KMS-11 (cell line): Measurements from ENCODE around the gene RANBP3.

ENCODE experiments used
- H2AFZ ChIP-seq: fragments of 200-600 bp; sonication (generic); 2 replicates; pipeline ENCODE4 v1.6.1; 2016; ENCODE audit warnings: antibody characterized with exemption, mixed run types, low read depth
- H3K27ac ChIP-seq: fragments of 200-600 bp; sonication (generic); 2 replicates; pipeline ENCODE4 v1.6.1; 2016; ENCODE audit warnings: mild to moderate bottlenecking, mixed run types
- H3K27me3 ChIP-seq: fragments of 200-600 bp; sonication (generic); 2 replicates; pipeline ENCODE4 v1.6.1; 2017; ENCODE audit warnings: mild to moderate bottlenecking, low read depth, mixed run types, moderate library complexity; ENCODE audit not compliant: insufficient read depth
- H3K36me3 ChIP-seq: fragments of 200-600 bp; sonication (generic); 2 replicates; pipeline ENCODE4 v1.6.1; 2017; ENCODE audit warnings: mild to moderate bottlenecking, mixed run types; ENCODE audit not compliant: insufficient read depth
- H3K4me1 ChIP-seq: fragments of 200-600 bp; sonication (generic); 2 replicates; pipeline ENCODE4 v1.6.1; 2016; ENCODE audit warnings: mild to moderate bottlenecking, low read depth, mixed run types; ENCODE audit not compliant: poor library complexity, severe bottlenecking
- H3K4me2 ChIP-seq: fragments of 200-600 bp; sonication (generic); 2 replicates; pipeline ENCODE4 v1.7.0; 2016; ENCODE audit warnings: mild to moderate bottlenecking, mixed run types
- H3K4me3 ChIP-seq: fragments of 200-600 bp; sonication (generic); IDR thresholded peaks from 2 replicates; pipeline ENCODE4 v1.6.1; 2017; ENCODE audit warnings: low read depth, low read length, mixed read lengths; ENCODE audit not compliant: insufficient read depth
- H3K79me2 ChIP-seq: fragments of 200-600 bp; sonication (generic); 2 replicates; pipeline ENCODE4 v1.6.1; 2016; ENCODE audit warnings: low read depth, mixed run types; ENCODE audit not compliant: insufficient read depth
- H3K9ac ChIP-seq: fragments of 200-600 bp; sonication (generic); 2 replicates; pipeline ENCODE4 v1.6.1; 2016; ENCODE audit warnings: mild to moderate bottlenecking, mixed run types
- H4K20me1 ChIP-seq: fragments of 200-600 bp; sonication (generic); 2 replicates; pipeline ENCODE4 v1.6.1; 2016; ENCODE audit warnings: mild to moderate bottlenecking, mixed run types; ENCODE audit not compliant: insufficient read depth
- CTCF ChIP-seq: fragments of 200-600 bp; sonication (generic); conservative IDR thresholded peaks from 2 replicates; pipeline ENCODE4 v1.6.1; 2017; ENCODE audit warnings: low read depth, mild to moderate bottlenecking, antibody characterized with exemption, low read length, moderate library complexity, mixed read lengths

RANBP3 gene

GRCh38 chr19:5893296-5893903 lies 84.5 kb downstream of the RANBP3 start:
- no peaks in the 10 kb centered on the region for H4K20me1 ChIP-seq
- H3K4me2 ChIP-seq: no peak overlapping the region
- no peaks in the 10 kb centered on the region for H3K36me3 ChIP-seq
- H3K27me3 ChIP-seq: peaks cover 3% of the 10 kb centered on the region; the same call in 1 of the 2 replicates
- no peak for TF ChIP-seq CTCF
- peaks cover 5% of the 10 kb centered on the region; the same call in 1 of the 2 replicates for H3K79me2 ChIP-seq
- no peak overlapping the region for H3K27ac ChIP-seq
- H3K4me1 ChIP-seq: no peaks in the 10 kb centered on the region
- no peak overlapping the region for H3K9ac ChIP-seq
- no peak overlapping the region for H3K4me3 ChIP-seq
- H2AFZ ChIP-seq: no peak overlapping the region

DNA sequence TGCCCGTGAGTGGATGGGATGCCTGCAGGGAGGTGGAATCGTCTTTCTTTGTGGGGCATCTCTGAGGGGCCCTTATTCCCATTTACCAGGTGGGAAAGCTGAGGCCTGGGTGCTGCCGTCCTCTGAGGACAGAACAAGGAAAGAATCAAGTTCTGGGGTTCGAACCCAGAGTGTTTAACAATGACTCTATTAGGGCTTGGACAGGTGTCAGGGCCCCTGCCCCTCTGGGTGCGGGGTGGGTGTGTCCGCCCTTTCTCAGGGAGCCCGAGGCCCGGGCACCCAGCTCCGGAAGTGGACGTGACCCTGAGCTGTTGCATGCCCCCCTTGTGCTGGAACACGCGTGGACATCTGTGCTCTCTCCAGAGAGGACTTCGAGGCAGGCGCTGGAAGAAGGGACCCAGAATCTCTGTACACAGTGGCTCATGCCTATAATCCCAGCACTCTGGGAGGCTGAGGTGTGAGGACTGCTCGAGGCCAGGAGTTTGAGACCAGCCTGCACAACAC lies 85.1 kb downstream of the RANBP3 start:
- Histone ChIP-seq H3K79me2 (no peaks in the 10 kb centered on the region), H2AFZ (no peak overlapping the region), H3K4me1 (no peaks in the 10 kb centered on the region), H3K4me3 (no peak overlapping the region), H3K27ac (no peak overlapping the region), H3K9ac (no peak overlapping the region), H3K4me2 (no peak overlapping the region), H3K36me3 (no peaks in the 10 kb centered on the region), H4K20me1 (no peaks in the 10 kb centered on the region), H3K27me3 (peaks cover 6% of the 10 kb centered on the region; the same call in 1 of the 2 replicates)
- no peak; the same call in 1 of the 2 replicates for TF ChIP-seq CTCF

DNA sequence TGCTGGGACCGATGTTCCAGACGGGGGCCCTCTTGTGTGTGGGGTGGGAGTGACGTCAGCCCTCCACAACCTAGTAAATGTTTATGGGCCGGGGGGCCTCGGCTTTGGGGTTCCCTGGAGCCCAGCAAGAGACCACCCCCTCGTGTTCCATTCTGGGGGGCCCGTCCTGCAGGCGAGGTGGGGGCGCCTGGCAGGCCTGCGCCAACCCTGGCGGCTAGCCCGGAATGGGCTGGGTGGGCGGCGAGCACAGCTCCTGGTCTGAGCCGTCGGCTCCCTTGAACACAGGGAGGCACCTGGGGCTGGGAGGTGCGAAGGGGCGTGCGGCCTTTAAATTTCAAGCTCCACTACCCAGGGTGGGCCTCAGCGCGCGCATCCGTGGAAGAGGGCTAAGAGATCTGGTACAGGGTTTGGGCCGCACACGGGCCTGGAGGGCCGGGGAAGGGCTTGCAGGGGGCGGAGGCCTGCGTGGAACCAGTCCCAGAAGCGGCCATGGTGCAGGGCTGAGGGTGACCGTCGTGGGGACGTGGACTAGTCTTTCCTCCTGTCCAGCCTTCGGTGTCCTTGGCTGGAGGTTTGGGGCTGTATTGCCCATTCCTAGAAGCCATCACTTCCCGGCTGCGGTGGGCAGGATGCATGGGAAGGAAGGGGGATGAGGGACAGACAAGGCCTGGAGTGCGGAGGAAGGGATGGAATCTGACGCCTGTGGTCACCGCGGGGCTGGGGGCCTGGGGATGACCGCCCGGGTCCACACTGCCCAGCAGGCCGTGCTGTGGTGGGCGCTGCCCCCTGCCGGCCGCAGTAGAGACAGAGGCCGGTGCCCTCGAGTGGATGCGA lies 85.8 kb downstream of the RANBP3 start:
- Histone ChIP-seq H3K9ac (no peak overlapping the region), H3K4me2 (no peak overlapping the region), H3K27me3 (peaks cover 8% of the 10 kb centered on the region; the same call in 1 of the 2 replicates), H3K79me2 (no peaks in the 10 kb centered on the region), H2AFZ (no peak overlapping the region), H3K4me1 (no peaks in the 10 kb centered on the region), H4K20me1 (no peaks in the 10 kb centered on the region), H3K36me3 (no peaks in the 10 kb centered on the region), H3K4me3 (no peak overlapping the region), H3K27ac (no peak overlapping the region)
- TF ChIP-seq CTCF: no peak; the same call in 1 of the 2 replicates

GRCh38 chr19:5891572-5891937 lies 86.4 kb downstream of the RANBP3 start:
- TF ChIP-seq CTCF: no peak
- Histone ChIP-seq H3K4me2 (no peak overlapping the region), H3K4me1 (no peaks in the 10 kb centered on the region), H3K36me3 (no peaks in the 10 kb centered on the region), H3K4me3 (no peak overlapping the region), H4K20me1 (no peaks in the 10 kb centered on the region), H3K9ac (no peak overlapping the region), H2AFZ (no peak overlapping the region), H3K27ac (no peak overlapping the region), H3K27me3 (peaks cover 12% of the 10 kb centered on the region; the same call in 1 of the 2 replicates), H3K79me2 (no peaks in the 10 kb centered on the region)
